KG1 (cell line): ENCODE data around the gene DNAL1.
"Not testable (repeated sequence)": the region's sequence is repeated elsewhere in the genome, so short reads cannot be mapped to it uniquely, and the experiment has no call there.

Experiments used
- DNase-seq: peaks from one replicate; lab custom pipeline; 2025; lab: John Stamatoyannopoulos, UW

The DNAL1 gene

DNA sequence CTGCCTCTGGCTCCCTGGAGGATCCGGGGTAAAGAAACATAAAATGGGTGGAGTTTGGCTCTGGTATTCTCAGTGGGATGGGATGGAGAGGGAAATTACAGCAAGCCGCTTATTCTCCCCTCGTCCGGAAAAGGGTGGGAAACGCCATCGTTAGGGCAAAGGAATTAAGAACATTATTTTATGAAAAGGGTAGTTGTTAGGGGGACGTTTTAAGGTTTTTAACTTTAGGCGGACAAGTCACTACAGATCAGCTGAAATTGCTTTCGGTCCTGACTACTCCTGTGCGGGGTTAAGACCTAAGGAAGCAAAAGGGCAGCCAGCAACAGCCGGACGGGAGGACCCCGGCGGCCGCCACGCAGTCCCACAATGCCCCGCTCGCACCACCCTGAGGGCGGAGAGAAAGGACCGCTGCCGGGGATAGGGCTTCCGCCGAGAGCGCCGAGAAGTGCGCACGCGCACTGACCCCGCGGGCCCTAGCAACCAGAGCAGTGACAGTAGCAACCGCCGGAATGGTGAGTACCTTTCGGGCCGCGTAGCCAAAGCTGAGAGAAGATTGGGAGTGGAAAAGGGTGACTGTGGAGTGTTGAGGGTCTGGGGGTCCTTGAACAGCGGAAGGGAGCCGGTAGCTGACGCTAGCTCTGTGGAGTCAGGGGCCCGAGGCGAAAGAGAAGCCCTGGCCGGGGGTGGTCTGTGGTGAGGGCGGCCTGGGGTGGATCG lies at the start of gene DNAL1:
Gene DNAL1 (plus strand): TSS at position 456 of the 717 bp plus-strand sequence. CDS start 54 bp downstream, at position 510.
- DNase-seq: peak; percentile 90

DNA sequence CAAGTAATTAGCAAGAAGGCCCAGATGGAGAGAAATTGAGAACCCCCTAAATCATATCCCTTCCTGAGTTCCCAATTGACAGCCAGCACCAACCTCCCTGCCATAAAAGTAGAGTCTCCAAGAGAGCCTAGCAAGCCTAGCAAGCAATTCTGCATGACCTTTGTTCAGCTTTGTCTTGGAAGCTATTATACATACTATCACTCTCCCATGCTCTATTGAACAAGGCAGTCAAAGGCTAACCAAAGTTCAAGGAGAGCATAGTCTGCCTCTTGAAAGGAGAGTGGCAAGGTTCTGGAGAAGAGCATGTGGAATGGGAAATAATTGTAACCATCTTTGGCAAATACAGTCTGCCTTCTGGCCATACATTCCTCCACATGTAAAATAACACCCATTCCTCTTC lies 45.3 kb upstream of the DNAL1 start:
- DNase-seq: no peak

- DNase-seq: no peak
Observed at GRCh38 chr14:73602994-73603393, 41.8 kb upstream of the DNAL1 start.

DNA sequence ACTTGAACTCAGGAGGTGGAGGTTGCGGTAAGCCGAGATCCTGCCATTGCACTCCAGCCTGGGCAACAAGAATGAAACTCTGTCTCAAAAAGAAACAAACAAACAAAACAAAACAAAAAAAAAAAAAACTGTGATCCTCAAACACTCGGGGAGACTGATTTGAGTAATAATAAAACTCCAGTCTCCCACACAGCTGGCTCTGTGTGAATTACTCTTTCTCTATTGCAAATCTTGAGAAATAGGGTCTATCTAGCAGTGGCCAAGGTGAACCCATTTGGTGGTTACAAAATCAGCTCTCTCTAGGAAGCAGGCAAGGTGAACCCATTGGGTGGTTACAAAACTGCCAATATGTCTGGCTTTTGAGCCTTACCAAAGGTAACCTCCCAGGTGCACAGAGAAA lies 38.5 kb upstream of the DNAL1 start:
- no peak for DNase-seq

DNA sequence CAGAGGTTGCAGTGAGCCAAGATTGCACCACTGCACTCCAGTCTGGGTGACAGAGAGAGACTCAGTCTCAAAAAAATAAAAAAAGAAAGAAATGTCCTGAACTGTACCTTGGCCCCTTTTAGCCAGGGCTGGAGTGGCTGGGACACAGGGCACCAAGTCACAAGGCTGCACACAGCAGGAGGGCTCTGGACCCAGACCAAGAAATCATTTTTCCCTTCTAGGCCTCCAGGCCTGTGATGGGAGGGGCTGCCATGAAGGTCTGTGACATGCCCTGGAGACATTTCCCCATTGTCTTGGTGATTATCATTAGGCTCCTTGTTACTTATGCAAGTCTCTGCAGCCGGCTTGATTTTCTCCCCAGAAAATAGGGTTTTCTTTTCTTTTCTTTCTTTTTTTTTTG lies 37.5 kb upstream of the DNAL1 start:
- DNase-seq: no peak

GRCh38 chr14:73610687-73611086 lies 34.1 kb upstream of the DNAL1 start:
- no peak for DNase-seq

DNA sequence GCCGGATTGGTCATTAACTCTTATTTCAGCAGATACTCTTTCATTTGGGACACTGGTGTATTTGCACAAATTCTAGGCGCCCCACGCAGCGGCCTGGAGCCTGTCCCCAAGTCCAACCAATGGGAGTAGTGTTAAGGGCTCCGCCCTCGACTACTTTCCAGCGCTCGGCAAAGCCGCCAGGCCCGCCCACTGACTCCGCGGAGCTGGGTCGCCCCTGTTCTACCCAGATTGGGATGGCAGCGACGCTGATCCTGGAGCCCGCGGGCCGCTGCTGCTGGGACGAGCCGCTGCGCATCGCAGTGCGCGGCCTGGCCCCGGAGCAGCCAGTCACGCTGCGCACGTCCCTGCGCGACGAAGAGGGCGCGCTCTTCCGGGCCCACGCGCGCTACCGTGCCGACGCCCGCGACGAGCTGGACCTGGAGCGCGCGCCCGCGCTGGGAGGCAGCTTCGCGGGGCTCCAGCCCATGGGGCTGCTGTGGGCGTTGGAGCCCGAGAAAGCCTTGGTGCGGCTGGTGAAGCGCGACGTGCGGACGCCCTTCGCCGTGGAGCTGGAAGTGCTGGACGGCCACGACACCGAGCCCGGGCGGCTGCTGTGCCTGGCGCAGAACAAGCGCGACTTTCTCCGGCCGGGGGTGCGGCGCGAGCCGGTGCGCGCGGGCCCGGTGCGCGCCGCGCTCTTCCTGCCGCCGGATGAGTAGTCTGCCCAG lies 32.3 kb upstream of the DNAL1 start, which contains the start of gene ACOT6:
Gene ACOT6 (plus strand): TSS at position 179 of the 707 bp plus-strand sequence. CDS start 55 bp downstream, at position 234.
- peak; percentile 82 for DNase-seq

GRCh38 chr14:73613046-73613383 lies 31.8 kb upstream of the DNAL1 start:
- peak; percentile 51 for DNase-seq

DNA sequence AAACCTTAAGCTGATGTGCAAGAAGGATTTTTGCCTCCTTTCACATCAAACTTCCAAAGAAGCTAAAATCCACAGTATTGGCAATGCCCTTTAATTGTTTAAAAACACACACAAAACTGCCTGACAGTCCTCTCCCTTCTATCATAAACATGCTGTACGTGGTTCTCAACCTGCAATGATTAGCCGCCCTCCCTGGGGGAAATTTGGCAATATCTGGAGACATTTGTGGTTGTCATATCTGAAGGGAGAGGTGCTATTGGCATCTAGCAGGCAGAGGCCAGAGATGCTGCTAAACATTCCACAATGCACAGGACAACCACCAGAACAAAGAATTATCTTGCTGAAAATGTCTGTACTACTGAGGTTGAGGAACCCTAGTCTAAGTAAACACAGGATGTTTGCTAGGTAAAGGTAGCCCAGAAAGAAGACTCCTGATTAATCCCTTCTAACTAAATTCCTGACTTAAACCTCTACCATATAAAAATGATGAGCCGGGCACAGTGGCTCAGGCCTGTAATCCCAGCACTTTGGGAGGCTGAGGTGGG lies 31.3 kb upstream of the DNAL1 start:
- no peak for DNase-seq

DNA sequence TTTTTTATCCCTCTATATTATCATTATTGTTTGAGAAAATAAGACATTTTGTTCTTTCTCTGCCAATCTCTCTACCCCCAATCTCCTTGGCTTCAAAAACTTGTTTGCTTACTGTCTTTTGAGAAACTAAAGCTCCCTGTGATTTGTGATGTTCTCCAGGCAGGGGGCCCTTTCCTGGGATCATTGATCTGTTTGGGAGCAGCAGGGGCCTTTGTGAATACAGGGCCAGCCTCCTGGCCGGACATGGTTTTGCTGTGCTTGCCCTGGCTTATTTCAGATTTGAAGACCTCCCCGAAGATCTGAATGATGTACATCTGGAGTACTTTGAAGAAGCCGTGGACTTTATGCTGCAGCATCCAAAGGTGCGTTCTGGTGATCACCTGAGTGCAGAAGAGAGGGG lies 28.0 kb upstream of the DNAL1 start:
- no peak for DNase-seq

DNA sequence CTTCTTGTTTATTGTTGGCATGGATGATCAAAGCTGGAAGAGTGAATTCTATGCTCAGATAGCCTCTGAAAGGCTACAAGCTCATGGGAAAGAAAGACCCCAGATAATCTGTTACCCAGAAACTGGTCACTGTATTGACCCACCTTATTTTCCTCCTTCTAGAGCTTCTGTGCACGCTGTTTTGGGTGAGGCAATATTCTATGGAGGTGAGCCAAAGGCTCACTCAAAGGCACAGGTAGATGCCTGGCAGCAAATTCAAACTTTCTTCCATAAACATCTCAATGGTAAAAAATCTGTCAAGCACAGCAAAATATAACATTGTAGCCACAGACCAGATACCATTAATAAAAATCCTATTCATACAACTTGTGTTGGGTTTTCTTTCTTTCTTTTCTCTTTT lies 25.3 kb upstream of the DNAL1 start:
- DNase-seq: no peak

- DNase-seq: no peak
Observed at GRCh38 chr14:73620268-73620667, 24.5 kb upstream of the DNAL1 start.

GRCh38 chr14:73623504-73624054 lies 21.2 kb upstream of the DNAL1 start:
- DNase-seq: no peak

DNA sequence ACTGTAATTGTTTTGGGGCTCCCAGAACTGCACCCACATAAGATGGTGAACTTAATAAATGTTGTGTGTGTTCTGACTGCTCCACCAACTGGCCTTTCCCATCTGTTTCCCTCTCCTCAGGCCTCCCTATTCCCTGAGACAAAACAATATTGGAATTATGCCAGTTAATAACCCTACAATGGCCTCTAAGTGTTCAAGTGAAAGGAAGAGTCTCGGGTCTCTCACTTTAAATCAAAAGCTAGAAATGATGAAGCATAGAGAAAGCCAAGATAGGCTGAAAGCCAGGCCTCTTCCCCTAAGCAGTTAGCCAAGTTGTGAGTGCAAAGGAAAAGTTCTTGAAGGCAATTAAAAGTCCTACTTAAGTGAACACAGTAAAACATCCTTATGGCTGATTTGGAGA lies 19.1 kb upstream of the DNAL1 start:
- no peak for DNase-seq

DNA sequence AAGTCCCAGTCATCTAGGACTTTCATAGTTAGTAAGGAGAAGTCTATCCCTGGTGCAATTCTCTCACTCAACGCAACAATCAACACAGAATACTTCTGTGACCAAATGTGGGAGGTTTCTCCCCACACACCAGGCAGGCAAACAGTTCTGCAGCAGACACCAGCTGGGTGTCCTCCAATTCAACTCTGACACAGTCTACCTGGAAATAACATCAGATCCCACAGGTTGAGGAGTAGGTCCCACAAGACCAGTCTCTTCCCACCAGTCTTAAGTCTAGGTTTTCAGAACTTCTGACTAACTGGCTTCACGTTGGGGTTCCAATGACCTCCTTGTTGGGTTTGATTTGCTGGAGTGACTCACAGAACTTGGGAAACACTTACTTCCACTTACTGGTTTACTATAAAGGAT lies 17.6 kb upstream of the DNAL1 start:
- DNase-seq: no peak

DNA sequence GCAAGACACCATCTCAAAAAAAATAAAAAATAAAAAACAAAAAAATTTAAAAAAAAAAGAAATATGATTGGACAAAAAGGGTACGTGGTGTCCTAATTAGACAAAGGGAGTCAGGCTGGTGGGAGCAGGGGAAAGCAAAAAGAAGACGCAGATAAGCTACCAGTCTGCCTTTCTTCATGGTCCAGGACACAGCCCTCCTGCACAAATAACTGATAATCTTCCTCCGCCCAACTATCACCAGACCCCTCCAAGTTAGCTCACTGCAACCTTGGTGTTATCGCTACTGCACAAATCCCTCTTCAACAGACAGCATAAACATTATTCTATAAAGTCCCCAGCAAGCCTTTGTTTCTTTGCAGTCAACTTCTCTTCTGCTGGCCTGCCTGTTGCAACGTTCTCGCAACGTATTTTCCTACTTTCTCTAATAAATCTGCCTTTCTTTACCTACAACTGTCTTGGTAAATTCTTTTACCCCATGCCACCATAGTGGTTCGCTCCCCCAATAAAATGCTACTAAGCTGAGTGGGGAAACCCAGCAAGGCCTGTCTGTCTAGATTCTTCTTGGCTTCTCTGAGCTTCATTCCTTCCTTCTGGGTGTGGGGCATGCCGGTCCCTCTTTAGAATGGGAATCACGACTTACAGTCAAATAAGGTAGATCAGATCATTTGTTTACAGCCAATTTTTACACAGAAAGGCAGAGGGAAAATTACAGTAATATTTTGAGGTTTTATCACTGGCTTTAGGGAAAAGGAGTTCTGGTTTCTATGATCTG lies 14.6 kb upstream of the DNAL1 start:
- DNase-seq: no peak

DNA sequence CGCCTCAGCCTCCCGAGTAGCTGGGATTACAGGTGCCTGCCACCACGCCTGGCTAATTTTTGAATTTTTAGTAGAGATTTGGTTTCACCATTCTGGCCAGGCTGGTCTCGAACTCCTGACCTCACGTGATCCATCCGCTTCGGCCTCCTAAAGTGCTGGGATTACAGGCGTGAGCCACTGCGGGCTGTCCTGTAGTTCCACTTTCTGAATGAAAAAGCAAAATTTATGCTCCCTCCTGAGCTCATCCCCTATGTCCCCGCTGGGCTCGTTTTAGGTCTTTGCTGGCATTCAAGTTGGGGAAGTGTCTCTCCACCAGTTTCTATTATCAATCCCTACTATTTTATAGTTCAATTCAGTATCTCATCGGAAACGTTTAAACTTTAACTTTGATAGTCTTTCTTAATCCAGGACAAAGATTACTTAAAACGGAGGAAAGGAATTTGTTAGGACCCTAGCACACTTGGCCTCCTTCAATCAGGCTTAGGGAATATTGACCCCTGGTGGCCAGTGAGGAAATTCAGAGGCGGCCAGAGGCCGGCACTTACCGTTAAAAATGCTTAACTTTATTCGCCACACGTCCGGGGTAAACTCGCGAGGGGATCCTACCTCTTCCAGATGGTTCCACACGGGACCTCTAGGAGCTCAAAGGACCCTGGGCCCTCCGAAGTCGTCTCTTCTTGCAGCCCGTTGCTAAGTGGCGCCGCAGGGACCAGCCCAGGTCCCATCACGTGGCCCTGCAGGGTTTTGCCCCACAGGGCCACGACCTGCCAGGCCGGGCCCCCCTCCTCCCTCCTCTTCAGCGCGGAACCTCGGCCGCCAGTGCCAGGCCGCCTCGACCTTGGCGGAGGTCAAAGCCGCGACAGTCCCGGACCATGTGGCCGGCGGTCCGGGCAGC lies 11.4 kb upstream of the DNAL1 start:
- DNase-seq: peak; percentile 14

GRCh38 chr14:73634011-73634833 lies 10.6 kb upstream of the DNAL1 start:
- DNase-seq: no peak

GRCh38 chr14:73636355-73636754 lies 8.4 kb upstream of the DNAL1 start:
- not testable (repeated sequence) for DNase-seq

DNA sequence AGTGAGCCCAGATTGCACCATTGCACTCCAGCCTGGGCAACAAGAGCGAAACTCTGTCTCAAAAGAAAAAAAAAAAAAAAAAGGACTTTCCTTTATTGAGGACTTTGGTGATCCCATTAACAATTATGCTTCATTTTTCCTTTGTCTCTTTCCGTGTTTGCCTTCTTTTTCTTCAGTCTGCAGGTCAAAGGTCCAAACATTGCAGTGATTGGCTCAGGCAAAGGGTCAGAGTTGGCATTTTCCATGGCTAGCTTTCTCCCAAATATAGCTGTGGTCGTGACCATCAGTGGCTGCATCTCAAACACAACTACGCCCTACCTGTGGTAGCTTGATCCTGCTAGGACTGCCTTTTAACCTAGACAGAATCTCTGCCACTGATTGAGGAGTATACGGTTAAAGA lies 7.0 kb upstream of the DNAL1 start:
- DNase-seq: no peak
